ENCODE data around the gene PKD2L1. TPM values are rescaled to one million over a fixed set of nuclear protein-coding genes. Genes with fewer than 3 reads are reported as not detected.

PKD2L1 gene
- total and polyA plus RNA-seq, 10 of the 15 experiments (the other 5 are each of a cell fraction or from before 2014, with no cell fraction given): 0.05 to 0.17 (median 0.08) TPM; not detected in 6

DNA sequence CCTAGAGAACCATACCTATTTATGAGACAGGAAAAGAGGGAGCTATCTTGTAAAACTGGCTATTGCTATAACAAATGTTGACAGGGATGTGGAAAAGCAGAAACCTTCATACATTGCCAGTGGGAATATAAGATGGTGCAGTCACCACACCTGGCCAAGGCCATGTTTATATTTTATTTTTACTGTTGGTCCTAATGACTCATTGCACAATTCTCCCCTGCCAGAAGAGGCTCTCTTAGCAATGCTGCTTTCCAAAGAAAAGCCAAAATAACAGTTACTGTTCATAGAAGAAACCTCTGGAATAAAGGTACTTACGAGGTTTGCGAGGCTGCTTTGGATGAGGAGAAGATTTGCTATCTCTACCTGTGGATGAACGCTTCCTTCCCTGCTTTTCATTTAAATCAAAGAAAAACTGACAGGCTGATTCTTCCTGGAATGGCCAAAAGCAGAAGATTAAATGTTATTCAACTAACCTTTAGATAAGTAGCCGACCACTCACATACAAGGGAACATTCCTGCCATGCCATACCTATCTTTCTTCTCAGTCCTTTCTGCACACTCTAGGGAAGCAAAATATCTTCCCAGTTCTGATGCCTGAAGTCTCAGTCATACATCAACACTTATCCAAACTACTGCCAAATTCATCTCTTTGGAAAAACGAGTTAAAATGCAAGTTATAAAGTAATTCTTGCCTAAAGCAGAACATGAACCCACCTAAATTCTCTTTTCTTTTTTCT is 84.4 kb downstream of the PKD2L1 start:
- FAIRE-seq (no peak), DNase-seq (ENCODE audit: low read depth, low spot score) (no peak), ATAC-seq (no peak)
- in situ Hi-C loops (cut with MboI): no loop called here
- H3K9me3 ChIP-seq (replicated peaks; ENCODE audit: control insufficient read depth, insufficient read depth, low read length): no peaks in the 10 kb centered on the region
- H2AFZ ChIP-seq (ENCODE audit: control insufficient read depth, low read depth, low read length): no peak overlapping the region
- ChIA-PET CTCF (no interaction called here), POLR2A (no interaction called here), SMC1A (ENCODE audit: uncharacterized antibody, unreplicated experiment) (no interaction called here), RAD21 (ENCODE audit: unreplicated experiment) (no interaction called here)
- WGBS (ENCODE audit: insufficient coverage, insufficient replicate concordance, low lambda C conversion rate, missing lambda C conversion rate): 97% methylated on average over 5 of the region's 5 CpGs
- H3K4me2 ChIP-seq (ENCODE audit: control insufficient read depth, insufficient read depth): no peak overlapping the region
- TF ChIP-seq POLR2AphosphoS2 (IDR thresholded peaks at IDR 0.05; ENCODE audit: low read depth, low read length) (no peak), EP300 (IDR thresholded peaks at IDR 0.05; ENCODE audit: borderline replicate concordance in 1 of 2, control insufficient read depth in 1 of 2, low read depth in 2 of 2, low read length in 2 of 2) (no peak), POLR2A (IDR thresholded peaks at IDR 0.05; ENCODE audit: low read depth, low read length) (no peak), ATF7 (IDR thresholded peaks at IDR 0.05; ENCODE audit: low read depth) (no peak), IKZF2 (IDR thresholded peaks at IDR 0.05) (no peak)
- peaks cover 10 to 23% of the 10 kb centered on the region in 2 experiments for H3K36me3 ChIP-seq (ENCODE audit: control insufficient read depth in 2 of 2, insufficient read depth in 2 of 2, low read length in 1 of 2)
- BruUV-seq (replicated peaks): no TSS peak
- H3K4me1 ChIP-seq (ENCODE audit: control insufficient read depth, insufficient read depth, low read length): no peaks in the 10 kb centered on the region
- H3K27me3 ChIP-seq (replicated peaks in 1 of 2; ENCODE audit: control insufficient read depth in 2 of 2, insufficient read depth in 2 of 2, low read length in 1 of 2): no peaks in the 10 kb centered on the region
- H3K4me3 ChIP-seq: no peak overlapping the region
- no peak overlapping the region for H3K9ac ChIP-seq (ENCODE audit: control insufficient read depth, insufficient read depth, low read length)
- intact Hi-C loops (cut with micrococcal nuclease; ENCODE audit: unreplicated experiment): no loop called here
- H3K27ac ChIP-seq (ENCODE audit: control insufficient read depth, insufficient read depth): no peak overlapping the region
- no peaks in the 10 kb centered on the region for H4K20me1 ChIP-seq (ENCODE audit: control insufficient read depth, insufficient read depth)
- no peaks in the 10 kb centered on the region for H3K79me2 ChIP-seq (ENCODE audit: control insufficient read depth, insufficient read depth, low read length)

DNA sequence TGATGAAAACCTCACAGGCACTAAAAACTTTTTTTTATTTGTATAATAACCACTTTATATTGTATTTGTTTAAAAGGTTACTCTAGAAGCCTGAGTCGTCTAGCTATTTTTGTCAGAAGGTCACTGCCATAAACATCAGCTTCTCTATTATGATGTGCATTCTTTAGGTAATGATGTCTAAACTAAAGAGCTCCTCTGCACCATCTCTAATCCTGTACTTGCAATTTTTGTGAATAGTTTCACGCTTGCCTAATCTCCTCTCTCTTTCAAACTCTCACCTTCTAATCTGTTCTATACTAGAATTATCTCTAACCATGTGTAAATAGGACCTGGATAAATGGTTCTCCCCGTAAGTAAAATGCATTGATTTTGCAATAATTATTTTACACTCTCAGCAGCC is 90.2 kb downstream of the PKD2L1 start:
- no peak for ATAC-seq
- ChIA-PET RAD21 (ENCODE audit: unreplicated experiment) (no interaction called here), CTCF (interaction anchor here (0.6 to 1.1 kb wide), 9 partner anchors 8 to 396 kb away, joined by 3 to 5 read pairs (median 3); no protein-coding TSS in a partner anchor), POLR2A (no interaction called here), SMC1A (ENCODE audit: uncharacterized antibody, unreplicated experiment) (interaction anchor here (0.7 to 2.9 kb wide), 3 partner anchors 10 to 194 kb away, joined by 3 to 7 read pairs (median 4); no protein-coding TSS in a partner anchor)
- intact Hi-C loops (cut with micrococcal nuclease; ENCODE audit: unreplicated experiment) (loop anchor here (5.0 kb wide), 1 partner anchor 393 kb away; no protein-coding TSS in a partner anchor), in situ Hi-C loops (cut with MboI) (no loop called here)
- Histone ChIP-seq H3K4me2 (ENCODE audit: control insufficient read depth, insufficient read depth) (no peak overlapping the region), H3K9ac (ENCODE audit: control insufficient read depth, insufficient read depth, low read length) (no peak overlapping the region), H3K36me3 (ENCODE audit: control insufficient read depth in 2 of 2, insufficient read depth in 2 of 2, low read length in 1 of 2) (peaks cover 3 to 19% of the 10 kb centered on the region in 2 experiments), H3K4me3 (no peak overlapping the region), H4K20me1 (ENCODE audit: control insufficient read depth, insufficient read depth) (no peaks in the 10 kb centered on the region), H3K4me1 (ENCODE audit: control insufficient read depth, insufficient read depth, low read length) (peaks cover 6% of the 10 kb centered on the region; the same call in 1 of the 2 replicates), H3K27me3 (replicated peaks in 1 of 2; ENCODE audit: control insufficient read depth in 2 of 2, insufficient read depth in 2 of 2, low read length in 1 of 2) (no peaks in the 10 kb centered on the region), H3K27ac (ENCODE audit: control insufficient read depth, insufficient read depth) (no peak overlapping the region), H3K9me3 (replicated peaks; ENCODE audit: control insufficient read depth, insufficient read depth, low read length) (no peaks in the 10 kb centered on the region), H3K79me2 (ENCODE audit: control insufficient read depth, insufficient read depth, low read length) (no peaks in the 10 kb centered on the region), H2AFZ (ENCODE audit: control insufficient read depth, low read depth, low read length) (no peak overlapping the region)
- no TSS peak for BruUV-seq (replicated peaks)
- no peak for DNase-seq (ENCODE audit: low read depth, low spot score)
- no peak for FAIRE-seq
- 93% methylated on average over 3 of the region's 3 CpGs for WGBS (ENCODE audit: insufficient coverage, insufficient replicate concordance, low lambda C conversion rate, missing lambda C conversion rate)
- no peak for TF ChIP-seq RBBP5 (conservative IDR thresholded peaks at IDR 0.05)
- TF ChIP-seq, protein P1, sequence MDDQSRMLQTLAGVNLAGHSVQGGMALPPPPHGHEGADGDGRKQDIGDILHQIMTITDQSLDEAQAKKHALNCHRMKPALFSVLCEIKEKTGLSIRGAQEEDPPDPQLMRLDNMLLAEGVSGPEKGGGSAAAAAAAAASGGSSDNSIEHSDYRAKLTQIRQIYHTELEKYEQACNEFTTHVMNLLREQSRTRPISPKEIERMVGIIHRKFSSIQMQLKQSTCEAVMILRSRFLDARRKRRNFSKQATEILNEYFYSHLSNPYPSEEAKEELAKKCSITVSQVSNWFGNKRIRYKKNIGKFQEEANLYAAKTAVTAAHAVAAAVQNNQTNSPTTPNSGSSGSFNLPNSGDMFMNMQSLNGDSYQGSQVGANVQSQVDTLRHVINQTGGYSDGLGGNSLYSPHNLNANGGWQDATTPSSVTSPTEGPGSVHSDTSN (IDR thresholded peaks at IDR 0.05; ENCODE audit: insufficient replicate concordance, low read depth, low read length): no peak
- TF ChIP-seq IKZF2 (IDR thresholded peaks at IDR 0.05): no peak
- TF ChIP-seq JUNB (IDR thresholded peaks at IDR 0.05): no peak
- no peak for TF ChIP-seq SUZ12 (IDR thresholded peaks at IDR 0.05; ENCODE audit: unreplicated experiment)
- TF ChIP-seq, protein P2, sequence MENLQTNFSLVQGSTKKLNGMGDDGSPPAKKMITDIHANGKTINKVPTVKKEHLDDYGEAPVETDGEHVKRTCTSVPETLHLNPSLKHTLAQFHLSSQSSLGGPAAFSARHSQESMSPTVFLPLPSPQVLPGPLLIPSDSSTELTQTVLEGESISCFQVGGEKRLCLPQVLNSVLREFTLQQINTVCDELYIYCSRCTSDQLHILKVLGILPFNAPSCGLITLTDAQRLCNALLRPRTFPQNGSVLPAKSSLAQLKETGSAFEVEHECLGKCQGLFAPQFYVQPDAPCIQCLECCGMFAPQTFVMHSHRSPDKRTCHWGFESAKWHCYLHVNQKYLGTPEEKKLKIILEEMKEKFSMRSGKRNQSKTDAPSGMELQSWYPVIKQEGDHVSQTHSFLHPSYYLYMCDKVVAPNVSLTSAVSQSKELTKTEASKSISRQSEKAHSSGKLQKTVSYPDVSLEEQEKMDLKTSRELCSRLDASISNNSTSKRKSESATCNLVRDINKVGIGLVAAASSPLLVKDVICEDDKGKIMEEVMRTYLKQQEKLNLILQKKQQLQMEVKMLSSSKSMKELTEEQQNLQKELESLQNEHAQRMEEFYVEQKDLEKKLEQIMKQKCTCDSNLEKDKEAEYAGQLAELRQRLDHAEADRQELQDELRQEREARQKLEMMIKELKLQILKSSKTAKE (IDR thresholded peaks at IDR 0.05; ENCODE audit: low read depth, poor library complexity, severe bottlenecking): no peak
- TF ChIP-seq SMAD1 (IDR thresholded peaks at IDR 0.05; ENCODE audit: low read depth, partially characterized antibody): no peak
- no peak for TF ChIP-seq ASH2L (IDR thresholded peaks at IDR 0.05; ENCODE audit: borderline replicate concordance, low read depth)
- TF ChIP-seq TCF3 (IDR thresholded peaks at IDR 0.05; ENCODE audit: borderline replicate concordance, insufficient read depth, low read depth, low read length): no peak
- TF ChIP-seq IRF4 (IDR thresholded peaks at IDR 0.05; ENCODE audit: low read depth, low read length): no peak
